HG03575 (cell line): ENCODE data around the gene RNU5D-1.

Experiments
- ATAC-seq: cut with Tn5 transposase; IDR thresholded peaks from one replicate; pipeline ENCODE4 v1.9.1; 2021; ENCODE audit not compliant: unreplicated experiment, insufficient number of reproducible peaks, low FRiP score; ENCODE audit errors: extremely low read depth

Gene RNU5D-1

DNA sequence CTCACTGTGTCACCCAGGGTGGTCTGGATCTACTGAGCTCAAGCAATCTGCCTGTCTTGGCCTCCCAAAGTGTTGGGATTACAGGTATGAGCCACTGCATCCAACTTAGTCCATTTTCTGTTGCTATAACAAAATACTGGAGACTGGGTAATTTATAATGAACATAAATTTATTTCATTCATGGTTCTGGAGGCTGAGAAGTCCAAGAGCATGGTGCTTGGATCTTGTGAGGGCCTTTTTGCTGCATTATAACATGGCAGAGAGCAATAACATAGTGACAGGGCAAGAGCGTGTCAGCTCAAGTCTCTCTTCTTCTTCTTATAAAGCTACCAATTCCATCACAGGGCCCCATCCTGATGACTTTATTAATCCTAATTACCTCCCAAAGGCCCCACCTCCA is 5.0 kb upstream of the RNU5D-1 start:
- ATAC-seq = no peak

DNA sequence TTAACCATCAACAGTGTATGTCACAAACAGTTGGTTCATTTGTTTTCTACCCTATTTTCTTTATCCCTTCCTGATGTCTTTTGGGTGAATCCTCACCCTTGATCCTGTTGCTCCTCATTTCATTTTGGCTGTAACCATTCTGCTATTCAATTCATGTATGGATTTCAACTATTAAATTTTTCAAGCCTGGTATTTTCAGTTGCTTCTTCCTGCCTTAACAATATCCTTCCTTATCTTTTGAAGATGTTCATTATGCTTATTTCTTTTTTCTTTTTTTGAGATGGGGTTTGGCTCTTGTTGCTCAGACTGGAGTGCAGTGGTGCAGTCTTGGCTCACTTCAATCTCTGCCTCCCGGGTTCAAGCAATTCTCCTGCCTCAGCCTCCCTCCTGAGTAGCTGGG is 2.8 kb upstream of the RNU5D-1 start:
- no peak for ATAC-seq

DNA sequence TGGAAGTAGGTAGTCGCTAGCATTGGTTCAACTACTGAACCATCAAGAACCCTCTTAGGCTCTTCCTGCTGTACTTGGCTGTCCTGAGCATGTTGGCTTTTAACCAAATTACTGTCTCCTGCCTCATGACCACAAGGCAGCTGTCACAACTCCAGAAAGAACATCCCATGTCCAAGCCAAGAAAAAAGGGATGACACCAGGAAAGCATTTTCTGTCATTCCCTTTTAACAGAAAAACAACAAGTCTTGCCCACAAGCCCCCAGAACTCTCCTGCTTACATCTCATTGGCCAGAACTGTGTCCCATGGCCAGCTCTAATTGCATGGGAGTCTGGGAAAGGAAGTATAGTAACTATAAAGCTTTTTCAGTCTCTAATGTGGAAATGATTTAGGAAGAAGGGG is 2.4 kb upstream of the RNU5D-1 start:
- ATAC-seq = no peak

DNA sequence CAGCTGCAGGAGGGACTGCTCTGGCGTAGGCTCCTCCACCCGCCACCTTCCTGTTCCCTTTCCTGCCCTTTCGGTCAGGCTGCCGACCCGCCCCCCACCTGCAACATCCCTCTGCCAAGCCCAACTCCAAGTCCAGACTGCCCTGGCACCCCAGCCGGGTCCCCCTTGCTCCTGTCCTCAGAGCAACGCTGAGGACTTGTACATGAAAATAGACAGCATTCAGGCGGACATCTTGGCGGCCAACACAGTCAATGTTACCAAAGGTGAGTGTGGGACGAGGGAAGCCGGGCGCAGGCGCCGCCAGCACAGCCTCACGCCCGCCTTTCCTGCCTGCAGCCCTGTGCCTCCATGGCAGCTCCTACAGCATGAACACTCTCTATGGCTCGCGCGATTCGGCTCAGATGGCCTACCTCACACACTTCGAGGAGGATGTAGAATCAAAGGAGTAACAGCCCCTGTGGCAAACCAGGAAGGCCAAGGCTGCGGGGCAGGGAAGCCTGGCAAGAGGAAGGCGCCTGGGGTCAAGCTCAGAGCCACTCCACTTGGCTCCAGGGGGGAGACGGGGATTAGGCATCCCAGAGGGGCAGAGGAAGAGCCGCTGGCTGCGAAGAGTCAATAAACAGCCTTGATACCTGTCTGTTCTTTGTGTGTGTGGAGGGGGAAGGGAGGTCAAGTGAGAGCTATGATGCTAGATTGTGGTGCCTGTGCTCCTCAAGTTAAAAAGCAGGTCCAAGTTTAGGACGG is 5.8 kb downstream of the RNU5D-1 start:
- ATAC-seq = no peak

DNA sequence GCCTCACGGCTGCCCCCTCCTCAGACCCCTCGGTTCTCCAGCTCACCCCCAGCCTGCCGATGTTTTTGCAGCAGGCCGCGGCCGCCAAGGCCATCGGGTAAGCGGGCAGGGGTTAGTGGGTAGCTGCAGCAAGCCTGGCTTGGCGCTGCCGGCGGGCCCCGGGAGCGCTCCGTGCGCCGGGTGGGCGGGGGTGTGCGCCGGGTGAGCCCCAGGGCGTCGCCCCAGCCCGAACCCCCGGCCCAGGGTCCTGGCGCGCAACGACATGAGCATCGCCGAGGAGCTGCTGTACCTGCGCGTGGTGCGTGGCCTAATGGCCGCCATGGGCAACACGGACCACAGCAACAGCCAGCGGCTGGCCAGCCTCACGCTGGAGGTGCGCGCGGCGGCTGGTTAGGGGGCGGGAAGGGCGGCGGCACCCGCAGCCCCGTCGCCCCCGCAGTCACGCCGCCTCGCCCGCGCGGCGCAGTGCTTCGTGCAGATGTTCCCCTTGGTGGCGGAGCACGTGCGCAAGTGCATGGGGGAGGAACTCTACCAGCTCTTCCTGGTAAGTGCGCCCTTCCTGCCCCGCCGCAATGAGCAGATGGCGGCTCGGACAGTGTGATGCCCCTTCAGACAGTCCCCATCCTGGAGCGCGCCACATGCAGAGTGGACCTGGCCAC is 6.5 kb downstream of the RNU5D-1 start:
- no peak for ATAC-seq

DNA sequence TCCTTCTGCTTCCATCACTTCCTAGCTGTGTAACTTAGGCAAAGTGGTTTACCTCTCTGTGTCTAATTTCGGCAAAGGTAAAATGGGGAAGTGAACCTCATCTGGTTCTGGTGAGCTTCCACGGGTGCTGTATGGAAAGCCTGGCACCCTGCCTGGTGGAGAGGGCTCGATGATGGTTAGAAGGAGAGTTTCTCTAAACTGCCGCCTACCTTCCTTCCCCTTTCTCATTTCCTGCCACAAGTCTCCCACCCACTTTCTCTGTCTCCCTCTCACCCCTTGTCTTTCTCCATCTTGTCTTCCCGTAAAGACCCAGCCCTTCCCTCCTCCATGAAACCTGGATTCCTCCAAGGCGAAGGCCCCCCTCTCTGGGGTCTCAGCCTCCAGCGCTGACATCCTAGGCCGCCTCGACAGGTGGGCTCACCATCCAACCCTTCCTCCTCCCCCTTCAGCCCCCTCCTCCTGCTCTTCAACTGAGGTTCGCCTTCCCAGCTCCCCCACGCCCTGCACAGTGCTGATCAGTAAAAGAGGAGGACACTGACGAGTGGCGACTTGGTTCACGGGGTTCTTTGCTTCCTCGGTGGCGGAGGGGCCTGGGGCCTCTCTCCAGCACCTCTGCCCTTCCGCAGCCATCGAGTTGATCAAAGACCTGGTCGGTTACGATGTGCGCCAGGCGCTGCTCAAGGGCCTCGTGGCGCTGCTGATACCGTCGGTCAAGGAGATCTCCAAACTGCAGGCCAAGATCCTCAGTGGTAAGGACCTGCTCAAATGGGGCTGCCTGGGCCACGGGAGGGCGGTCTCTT is 7.3 kb downstream of the RNU5D-1 start:
- ATAC-seq = no peak

DNA sequence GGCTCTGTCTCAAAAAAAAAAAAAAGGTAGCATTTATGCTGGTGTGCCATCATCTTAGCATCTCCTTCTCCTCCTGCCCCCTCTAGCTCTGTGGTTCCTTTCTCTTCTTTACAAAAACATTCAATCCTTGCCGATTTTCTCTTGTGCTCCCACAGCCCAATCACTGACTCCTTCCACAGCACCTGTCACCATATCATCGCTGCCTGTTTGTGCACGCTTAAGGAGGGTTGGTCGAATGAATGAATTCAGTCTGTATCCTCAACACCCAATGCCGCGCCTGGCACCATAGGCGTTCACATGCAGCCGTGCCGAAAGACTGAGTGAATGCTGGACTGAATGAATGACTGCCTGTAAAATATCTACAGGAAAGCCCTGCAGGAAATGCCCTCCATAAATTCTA is 7.9 kb downstream of the RNU5D-1 start:
- ATAC-seq = no peak

DNA sequence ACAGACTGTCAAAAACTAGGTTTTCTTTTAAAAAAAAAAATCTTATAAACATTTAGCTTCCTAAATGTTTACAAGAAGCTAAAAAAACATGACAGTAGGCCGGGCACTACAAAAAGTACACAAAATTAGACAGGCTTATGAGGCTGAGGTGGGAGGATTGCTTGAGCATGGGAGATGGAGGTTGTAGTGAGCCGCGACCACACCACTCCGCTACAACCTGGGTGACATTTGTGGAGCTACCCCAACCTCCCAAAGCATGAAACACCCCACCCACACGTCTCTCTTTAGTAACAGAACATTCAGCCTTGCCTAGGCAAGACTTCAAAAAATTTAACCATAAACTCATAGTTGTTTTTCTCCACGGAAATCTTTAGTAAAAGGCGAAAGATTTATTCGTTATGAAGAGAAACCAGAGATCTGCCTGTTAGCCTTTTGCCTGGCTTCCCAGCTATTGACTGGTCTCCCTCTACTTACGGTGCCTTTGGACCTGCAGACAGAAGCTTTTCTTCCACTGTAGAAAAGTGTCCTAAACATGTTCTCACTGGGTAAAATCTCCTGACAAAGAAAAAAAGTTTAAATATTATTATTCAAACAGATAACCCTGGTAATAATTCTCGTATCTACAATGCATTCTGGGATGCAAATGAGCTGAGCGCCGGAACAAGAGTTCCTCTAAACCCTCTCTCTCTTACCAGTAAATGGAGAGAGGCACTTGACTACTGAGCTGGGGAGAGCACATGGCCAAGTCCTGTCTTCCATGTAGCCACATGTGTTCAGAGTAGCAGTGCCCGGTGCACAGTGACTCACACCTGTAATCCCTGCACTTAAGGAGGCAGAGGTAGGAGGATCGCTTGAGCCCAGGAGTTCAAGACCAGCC is 9.2 kb downstream of the RNU5D-1 start:
- no peak for ATAC-seq

DNA sequence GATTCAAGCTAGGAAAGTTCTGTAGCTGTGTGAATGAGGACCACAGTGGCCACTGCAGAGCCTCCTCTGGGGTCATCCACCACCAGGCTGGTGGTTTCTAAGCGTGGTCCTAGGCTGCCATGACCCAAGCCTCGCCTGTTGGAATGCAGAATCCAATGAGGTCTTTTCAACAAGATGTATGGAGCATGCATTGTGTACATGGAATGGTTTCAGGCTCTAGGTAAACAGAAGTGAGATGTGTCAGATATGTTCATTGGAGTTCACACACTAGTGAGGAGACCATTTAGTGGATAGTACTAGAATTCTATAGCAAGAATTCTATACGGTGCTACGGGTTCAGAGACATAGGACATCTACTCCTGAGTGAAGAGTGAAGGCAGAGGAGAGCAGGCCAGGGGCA is 10.7 kb downstream of the RNU5D-1 start:
- no peak for ATAC-seq

DNA sequence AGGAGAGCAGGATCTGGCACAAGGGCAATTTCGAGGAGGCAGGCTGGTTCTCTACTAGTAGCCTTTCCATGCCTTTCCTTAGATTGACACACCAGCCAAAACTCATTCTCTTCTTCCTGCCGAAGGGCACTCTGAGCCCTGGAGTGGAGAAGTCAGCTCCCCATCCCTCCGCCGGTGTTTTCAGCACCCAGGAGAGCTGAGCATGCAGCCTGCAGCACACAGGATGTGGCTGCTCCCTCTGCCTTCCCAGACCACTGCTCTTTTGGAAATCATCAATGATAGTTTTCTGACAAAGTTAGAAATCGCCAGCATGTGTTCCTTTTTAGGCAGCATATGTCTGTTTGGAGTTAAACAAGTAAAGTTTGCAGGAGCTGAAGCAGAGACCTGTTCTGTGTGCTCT is 11.7 kb downstream of the RNU5D-1 start:
- ATAC-seq = no peak

DNA sequence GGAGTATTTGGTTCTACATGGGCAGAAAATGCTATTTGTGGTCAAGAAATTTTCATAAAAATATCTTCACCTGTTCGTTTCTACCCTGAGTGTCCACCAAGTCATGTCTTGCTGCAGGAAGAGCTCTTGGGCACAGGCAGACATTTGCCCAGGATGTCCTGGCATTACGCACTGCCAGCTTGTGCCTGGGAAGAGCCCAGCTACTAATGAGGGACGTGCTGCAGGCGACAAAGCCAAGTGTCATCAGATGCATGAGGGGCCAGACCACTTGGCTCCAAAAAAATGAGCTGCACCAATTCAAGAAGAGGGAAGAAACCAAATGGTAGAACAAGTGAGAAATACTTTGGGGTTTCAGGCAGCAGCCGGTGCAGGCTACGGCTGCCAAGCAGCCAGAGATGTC is 12.9 kb downstream of the RNU5D-1 start:
- ATAC-seq = no peak

DNA sequence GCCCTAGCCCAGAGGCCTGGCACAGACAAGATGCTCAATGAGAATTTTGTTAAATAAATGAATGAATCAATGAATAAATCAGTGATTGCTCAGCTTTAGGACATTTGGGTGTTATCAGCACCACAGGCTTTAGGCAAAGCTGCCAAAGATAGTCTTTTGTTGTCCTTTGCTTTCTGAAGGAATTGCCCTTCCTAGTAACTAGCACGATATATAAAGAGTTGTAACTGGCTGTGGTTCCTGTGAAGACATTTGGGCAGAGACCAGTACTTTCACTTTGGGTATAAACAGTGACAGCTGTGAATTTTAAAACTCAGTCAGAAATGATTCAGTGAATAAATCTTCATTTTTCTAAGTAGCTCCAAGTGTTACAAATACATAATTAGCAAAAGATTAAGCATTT is 13.3 kb downstream of the RNU5D-1 start:
- ATAC-seq = no peak

DNA sequence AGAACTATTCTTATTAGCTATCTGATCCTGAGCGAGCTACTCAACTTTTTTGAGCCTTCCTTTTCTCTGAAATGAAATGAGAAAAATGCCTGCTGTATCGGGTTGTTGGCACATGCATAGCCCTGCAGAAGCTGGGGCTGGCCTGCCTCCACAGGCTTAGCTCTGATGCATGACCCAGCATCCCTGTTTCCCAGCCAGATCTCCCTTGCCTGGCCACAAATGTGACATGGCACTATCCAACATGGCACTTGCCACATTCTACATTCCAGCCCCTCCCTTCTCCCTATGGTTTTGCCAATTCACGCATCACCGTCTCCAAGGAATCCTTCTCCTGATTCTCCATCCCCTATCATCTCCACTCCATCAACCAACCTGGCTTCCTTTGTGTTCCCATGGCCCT is 13.8 kb downstream of the RNU5D-1 start:
- ATAC-seq = no peak

DNA sequence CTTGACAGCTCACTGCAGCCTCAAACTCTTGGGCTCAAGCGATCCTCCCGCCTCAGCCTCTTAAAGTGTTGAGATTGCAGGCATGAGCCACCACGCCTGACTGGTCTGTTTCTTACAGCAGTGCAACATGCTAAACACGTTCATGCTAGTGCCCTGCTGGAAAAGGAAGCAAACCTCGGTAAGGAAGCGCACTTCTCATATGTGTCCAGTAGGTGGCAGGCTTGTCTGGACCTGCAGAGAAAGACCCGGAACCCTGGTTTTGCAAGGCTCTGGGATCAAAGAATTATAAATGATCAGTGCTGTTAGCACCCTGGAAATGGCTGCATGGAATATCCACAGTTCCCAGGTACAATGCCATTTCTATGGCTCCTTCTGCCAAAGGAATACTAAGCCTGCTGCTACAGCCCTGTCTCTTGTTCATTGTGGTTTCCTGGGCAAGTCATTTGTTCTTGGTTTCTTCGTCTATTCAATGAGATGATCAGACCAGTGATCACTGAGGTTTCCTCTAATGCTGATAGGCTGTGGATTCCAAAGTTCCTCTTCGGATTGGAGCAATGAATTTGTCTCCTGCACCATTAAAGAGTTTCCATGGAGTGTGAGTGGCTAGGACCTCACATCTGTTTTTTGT is 15.9 kb downstream of the RNU5D-1 start:
- no peak for ATAC-seq

DNA sequence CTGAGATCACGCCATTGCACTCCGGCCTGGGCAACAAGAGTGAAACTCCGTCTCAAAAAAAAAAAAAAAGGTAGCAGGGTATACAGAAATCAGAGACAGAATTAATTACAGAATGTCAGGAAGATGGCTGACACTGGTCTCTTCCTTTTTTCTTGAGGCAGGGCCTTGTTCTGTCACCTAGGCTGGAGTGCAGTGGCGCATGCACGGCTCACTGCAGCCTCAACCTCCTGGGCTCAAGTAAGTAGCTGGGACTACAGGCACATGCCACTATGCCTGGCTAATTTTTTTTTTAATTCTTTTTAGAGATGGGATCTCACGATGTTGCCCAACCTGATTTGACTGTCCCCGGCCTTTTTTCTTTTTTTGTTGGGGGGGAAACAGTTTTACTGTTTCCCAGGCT is 16.4 kb downstream of the RNU5D-1 start:
- ATAC-seq = no peak

DNA sequence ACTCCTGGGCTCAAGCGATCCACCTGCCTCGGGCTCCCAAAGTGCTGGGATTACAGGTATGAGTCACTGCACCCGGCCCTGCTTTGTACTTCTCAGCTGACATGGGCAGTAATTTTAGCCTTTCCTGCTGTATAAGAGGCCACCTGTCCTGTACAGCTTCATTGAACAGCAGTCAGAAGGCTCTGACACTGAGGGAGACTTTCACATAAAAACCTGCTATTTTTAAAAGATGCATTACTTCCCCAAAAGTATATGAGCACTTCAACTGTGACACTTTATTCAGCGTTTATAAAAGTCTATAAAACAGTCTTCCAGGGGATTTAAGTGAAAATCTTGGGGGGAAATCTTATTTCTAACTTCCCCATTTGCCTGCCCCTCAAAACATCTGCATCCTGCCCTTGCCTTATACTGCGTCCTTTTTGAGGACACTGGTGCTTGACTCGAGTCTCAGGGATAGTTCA is 17.6 kb downstream of the RNU5D-1 start:
- ATAC-seq = no peak

DNA sequence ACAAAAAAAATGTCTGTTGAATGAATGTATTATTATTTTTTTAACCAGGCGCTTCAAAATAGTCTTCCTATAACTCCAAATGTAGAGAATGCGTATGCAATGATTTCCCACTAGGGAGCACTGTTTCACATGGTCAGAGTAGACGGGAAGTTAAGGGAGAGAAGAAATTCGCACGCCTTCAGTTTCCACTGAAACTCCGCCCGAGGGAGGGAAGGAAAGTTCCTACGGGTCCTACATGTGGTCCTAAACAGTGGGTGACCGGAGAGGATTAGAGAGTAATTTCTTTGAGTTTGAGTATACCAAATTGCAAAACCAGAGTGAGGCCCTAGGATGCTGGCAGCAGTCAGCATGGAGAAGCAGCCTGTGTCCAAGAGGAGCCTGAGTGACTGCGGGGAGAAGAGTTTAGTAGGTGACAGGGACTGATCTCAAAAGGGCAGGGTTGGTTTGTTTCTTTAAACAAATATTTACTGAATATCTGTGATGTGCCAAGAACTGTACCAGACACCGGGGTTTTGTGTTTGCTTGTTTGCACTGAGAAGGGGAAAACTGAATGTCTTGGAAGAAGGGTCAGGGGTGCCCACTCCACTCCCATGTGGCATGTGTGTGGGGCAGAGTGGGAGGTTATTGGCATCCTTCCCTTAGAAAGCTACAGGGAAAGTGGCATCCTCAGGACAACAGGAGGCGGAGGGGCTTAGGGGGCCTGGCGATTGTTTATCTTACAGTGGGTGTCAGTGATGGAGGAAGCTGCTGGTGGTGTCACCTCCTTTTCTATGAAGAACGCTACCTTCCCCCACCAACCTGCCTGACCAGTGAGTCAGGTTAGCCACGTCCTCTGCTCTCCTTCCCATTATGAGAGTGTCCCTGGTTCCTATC is 22.8 kb downstream of the RNU5D-1 start:
- no peak for ATAC-seq
